Measurements from ENCODE around the gene ENTPD7.

- TF ChIP-seq, protein P1, sequence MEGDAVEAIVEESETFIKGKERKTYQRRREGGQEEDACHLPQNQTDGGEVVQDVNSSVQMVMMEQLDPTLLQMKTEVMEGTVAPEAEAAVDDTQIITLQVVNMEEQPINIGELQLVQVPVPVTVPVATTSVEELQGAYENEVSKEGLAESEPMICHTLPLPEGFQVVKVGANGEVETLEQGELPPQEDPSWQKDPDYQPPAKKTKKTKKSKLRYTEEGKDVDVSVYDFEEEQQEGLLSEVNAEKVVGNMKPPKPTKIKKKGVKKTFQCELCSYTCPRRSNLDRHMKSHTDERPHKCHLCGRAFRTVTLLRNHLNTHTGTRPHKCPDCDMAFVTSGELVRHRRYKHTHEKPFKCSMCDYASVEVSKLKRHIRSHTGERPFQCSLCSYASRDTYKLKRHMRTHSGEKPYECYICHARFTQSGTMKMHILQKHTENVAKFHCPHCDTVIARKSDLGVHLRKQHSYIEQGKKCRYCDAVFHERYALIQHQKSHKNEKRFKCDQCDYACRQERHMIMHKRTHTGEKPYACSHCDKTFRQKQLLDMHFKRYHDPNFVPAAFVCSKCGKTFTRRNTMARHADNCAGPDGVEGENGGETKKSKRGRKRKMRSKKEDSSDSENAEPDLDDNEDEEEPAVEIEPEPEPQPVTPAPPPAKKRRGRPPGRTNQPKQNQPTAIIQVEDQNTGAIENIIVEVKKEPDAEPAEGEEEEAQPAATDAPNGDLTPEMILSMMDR (conservative IDR thresholded peaks at IDR 0.05 in 1 of 2, IDR thresholded peaks at IDR 0.05 in 1 of 2; ENCODE audit: extremely low read depth in 1 of 2, insufficient read depth in 1 of 2, low read depth in 1 of 2, low read length in 2 of 2), result no peak
- TF ChIP-seq EZH2 (IDR thresholded peaks at IDR 0.05; ENCODE audit: borderline replicate concordance, low read length), result no peak
These were observed 683 bp upstream of the ENTPD7 start for GRCh38 chr10:99658622-99659030.
